NOMO-1 treated with dmso at 0.1 percent for 144 hours (cell line): ENCODE measurements around the gene CACYBP.
A peak's percentile ranks its signal among the peaks of the same experiment; 100 is the strongest.

Source experiments
- DNase-seq: peaks from one replicate; lab custom pipeline; 2025; ENCODE audit not compliant: unreplicated experiment; lab: John Stamatoyannopoulos, UW

CACYBP gene

GRCh38 chr1:174999936-175000696 is at the start of gene CACYBP:
Gene CACYBP, plus strand, starts transcription at chr1:174999947. Its CDS starts 234 bp downstream, at chr1:175000181.
- DNase-seq, result peak; percentile 31

- no peak for DNase-seq
Measured at GRCh38 chr1:174953285-174954072, 46.3 kb upstream of the CACYBP start.

- no peak for DNase-seq
Measured at GRCh38 chr1:174954073-174954460, 45.7 kb upstream of the CACYBP start.

GRCh38 chr1:174954671-174955669 is 44.8 kb upstream of the CACYBP start:
- DNase-seq, result no peak

- no peak for DNase-seq
Measured at GRCh38 chr1:174956086-174956485, 43.7 kb upstream of the CACYBP start.

- no peak for DNase-seq
Measured at GRCh38 chr1:174956976-174957375, 42.8 kb upstream of the CACYBP start.

- DNase-seq, result no peak
Measured at GRCh38 chr1:174957829-174958228, 41.9 kb upstream of the CACYBP start.

GRCh38 chr1:174958396-174958795 is 41.4 kb upstream of the CACYBP start:
- no peak for DNase-seq

- no peak for DNase-seq
Measured at GRCh38 chr1:174960362-174960761, 39.4 kb upstream of the CACYBP start.

GRCh38 chr1:174963529-174964125 is 36.1 kb upstream of the CACYBP start:
- no peak for DNase-seq

GRCh38 chr1:174964261-174964971 is 35.3 kb upstream of the CACYBP start:
- DNase-seq, result peak; percentile 70

GRCh38 chr1:174964972-174965361 is 34.8 kb upstream of the CACYBP start:
- DNase-seq, result no peak

- no peak for DNase-seq
Measured at GRCh38 chr1:174965362-174966007, 34.3 kb upstream of the CACYBP start.

- DNase-seq, result no peak
Measured at GRCh38 chr1:174966008-174966572, 33.7 kb upstream of the CACYBP start.

- DNase-seq, result no peak
Measured at GRCh38 chr1:174967845-174968705, 31.7 kb upstream of the CACYBP start.

- DNase-seq, result no peak
Measured at GRCh38 chr1:174968750-174969244, 30.9 kb upstream of the CACYBP start.

- DNase-seq, result no peak
Measured at GRCh38 chr1:174969977-174970376, 29.8 kb upstream of the CACYBP start.

- DNase-seq, result no peak
Measured at GRCh38 chr1:174971466-174971865, 28.3 kb upstream of the CACYBP start.
